ELF-1 (cell line): ENCODE measurements around the gene TMTC3.

Experiments
- DNase-seq: peaks from one replicate; pipeline ENCODE4 v3.0.0-alpha.2; 2016; ENCODE audit warnings: low read depth, low spot score

Gene TMTC3

GRCh38 chr12:88227263-88227662, 85.2 kb downstream of the TMTC3 start:
- DNase-seq, result no peak

GRCh38 chr12:88227871-88228270, 85.8 kb downstream of the TMTC3 start:
- peak; percentile 81 for DNase-seq

- no peak for DNase-seq
Measured at GRCh38 chr12:88228720-88229119, 86.6 kb downstream of the TMTC3 start.

GRCh38 chr12:88230271-88230670, 88.2 kb downstream of the TMTC3 start:
- DNase-seq, result no peak

- DNase-seq, result no peak
Measured at GRCh38 chr12:88235183-88235833, 93.2 kb downstream of the TMTC3 start.

GRCh38 chr12:88237954-88238353, 95.8 kb downstream of the TMTC3 start:
- no peak for DNase-seq

GRCh38 chr12:88238406-88238805, 96.3 kb downstream of the TMTC3 start:
- no peak for DNase-seq

GRCh38 chr12:88241862-88242570, 99.9 kb downstream of the TMTC3 start:
- DNase-seq, result no peak

GRCh38 chr12:88242571-88242925, 100.4 kb downstream of the TMTC3 start:
- DNase-seq, result no peak

GRCh38 chr12:88242939-88243338, 100.8 kb downstream of the TMTC3 start:
- no peak for DNase-seq

- no peak for DNase-seq
Measured at GRCh38 chr12:88243982-88244381, 101.9 kb downstream of the TMTC3 start.

- no peak for DNase-seq
Measured at GRCh38 chr12:88245905-88246304, 103.8 kb downstream of the TMTC3 start.

GRCh38 chr12:88247241-88247643, 105.1 kb downstream of the TMTC3 start:
- DNase-seq, result no peak

GRCh38 chr12:88248606-88249005, 106.5 kb downstream of the TMTC3 start:
- no peak for DNase-seq
